Measurements from ENCODE around the gene SMARCAD1. TPM values are rescaled to one million over a fixed set of nuclear protein-coding genes. Genes with fewer than 3 reads are reported as not detected.
A peak's percentile ranks its signal among the peaks of the same experiment; 100 is the strongest.

SMARCAD1 gene
- total and polyA plus RNA-seq, 9 of the 15 experiments (the other 6 are each of a cell fraction or from before 2014, with no cell fraction given) = 11.2 to 52.2 (median 34.6) TPM

DNA sequence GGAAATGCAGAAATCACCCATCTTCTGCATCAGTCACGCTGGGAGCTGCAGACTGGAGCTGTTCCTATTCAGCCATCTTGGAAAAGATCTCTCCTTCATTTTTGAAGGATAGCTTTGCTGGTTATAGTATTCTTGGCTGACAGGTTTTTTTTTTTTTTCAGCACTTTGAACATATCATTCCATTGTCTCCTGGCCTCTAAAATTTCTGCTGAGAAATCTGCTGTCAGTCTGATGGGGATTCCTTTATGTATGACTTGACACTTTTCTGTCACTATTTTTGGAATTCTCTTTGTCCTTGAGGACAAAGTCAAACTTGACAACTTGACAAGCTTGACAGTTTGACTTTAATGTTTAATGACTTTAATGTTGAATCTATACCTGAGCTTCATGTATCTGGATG lies 118.2 kb downstream of the SMARCAD1 start (continued):
- TF ChIP-seq, protein P1, sequence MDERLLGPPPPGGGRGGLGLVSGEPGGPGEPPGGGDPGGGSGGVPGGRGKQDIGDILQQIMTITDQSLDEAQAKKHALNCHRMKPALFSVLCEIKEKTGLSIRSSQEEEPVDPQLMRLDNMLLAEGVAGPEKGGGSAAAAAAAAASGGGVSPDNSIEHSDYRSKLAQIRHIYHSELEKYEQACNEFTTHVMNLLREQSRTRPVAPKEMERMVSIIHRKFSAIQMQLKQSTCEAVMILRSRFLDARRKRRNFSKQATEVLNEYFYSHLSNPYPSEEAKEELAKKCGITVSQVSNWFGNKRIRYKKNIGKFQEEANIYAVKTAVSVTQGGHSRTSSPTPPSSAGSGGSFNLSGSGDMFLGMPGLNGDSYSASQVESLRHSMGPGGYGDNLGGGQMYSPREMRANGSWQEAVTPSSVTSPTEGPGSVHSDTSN (CRISPR knock-in tag; IDR thresholded peaks at IDR 0.05; ENCODE audit: low read depth) = no peak
- TF ChIP-seq, protein P1 (tag; conservative IDR thresholded peaks at IDR 0.05; ENCODE audit: low read depth) = no peak
- TF ChIP-seq, protein P2, sequence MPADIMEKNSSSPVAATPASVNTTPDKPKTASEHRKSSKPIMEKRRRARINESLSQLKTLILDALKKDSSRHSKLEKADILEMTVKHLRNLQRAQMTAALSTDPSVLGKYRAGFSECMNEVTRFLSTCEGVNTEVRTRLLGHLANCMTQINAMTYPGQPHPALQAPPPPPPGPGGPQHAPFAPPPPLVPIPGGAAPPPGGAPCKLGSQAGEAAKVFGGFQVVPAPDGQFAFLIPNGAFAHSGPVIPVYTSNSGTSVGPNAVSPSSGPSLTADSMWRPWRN (IDR thresholded peaks at IDR 0.05; ENCODE audit: low read depth) = no peak
- peak; percentile 91 for TF ChIP-seq TRIM28 (IDR thresholded peaks at IDR 0.05)
- TF ChIP-seq ZNF384 (IDR thresholded peaks at IDR 0.05; ENCODE audit: low read depth, low read length) = peak; percentile 83
- no peak for TF ChIP-seq NKRF (IDR thresholded peaks at IDR 0.05; ENCODE audit: borderline replicate concordance)
- TF ChIP-seq MAZ (CRISPR knock-in tag; conservative IDR thresholded peaks at IDR 0.05 in 1 of 2, IDR thresholded peaks at IDR 0.05 in 1 of 2) = no peak
- TF ChIP-seq ZNF316 (IDR thresholded peaks at IDR 0.05) = peak; percentile 79
- peak in 1 of 2 experiments; percentile 98; a peak in 2 of 3 replicates for TF ChIP-seq CBX3 (IDR thresholded peaks at IDR 0.05; ENCODE audit: borderline replicate concordance in 1 of 2, low read length in 2 of 2)
- TF ChIP-seq EP300 (IDR thresholded peaks at IDR 0.05; ENCODE audit: low read length) = no peak
- TF ChIP-seq HMGN3 (IDR thresholded peaks at IDR 0.05; ENCODE audit: borderline replicate concordance, extremely low read depth, insufficient read length, low read depth, low read length) = no peak
- no peak for TF ChIP-seq SMARCE1 (IDR thresholded peaks at IDR 0.05)
- TF ChIP-seq EGR1 (conservative IDR thresholded peaks at IDR 0.05) = no peak
- TF ChIP-seq XRCC5 (IDR thresholded peaks at IDR 0.05; ENCODE audit: low read depth, low read length) = no peak
- TF ChIP-seq, protein P3, sequence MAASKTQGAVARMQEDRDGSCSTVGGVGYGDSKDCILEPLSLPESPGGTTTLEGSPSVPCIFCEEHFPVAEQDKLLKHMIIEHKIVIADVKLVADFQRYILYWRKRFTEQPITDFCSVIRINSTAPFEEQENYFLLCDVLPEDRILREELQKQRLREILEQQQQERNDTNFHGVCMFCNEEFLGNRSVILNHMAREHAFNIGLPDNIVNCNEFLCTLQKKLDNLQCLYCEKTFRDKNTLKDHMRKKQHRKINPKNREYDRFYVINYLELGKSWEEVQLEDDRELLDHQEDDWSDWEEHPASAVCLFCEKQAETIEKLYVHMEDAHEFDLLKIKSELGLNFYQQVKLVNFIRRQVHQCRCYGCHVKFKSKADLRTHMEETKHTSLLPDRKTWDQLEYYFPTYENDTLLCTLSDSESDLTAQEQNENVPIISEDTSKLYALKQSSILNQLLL (CRISPR knock-in tag; IDR thresholded peaks at IDR 0.05; ENCODE audit: borderline replicate concordance) = no peak
- TF ChIP-seq TAF9B (IDR thresholded peaks at IDR 0.05; ENCODE audit: partially characterized antibody) = no peak
- TF ChIP-seq ZNF280A (IDR thresholded peaks at IDR 0.05; ENCODE audit: low read depth, partially characterized antibody) = peak; percentile 84
- TF ChIP-seq ZNF75A (CRISPR knock-in tag; IDR thresholded peaks at IDR 0.05) = no peak
- TF ChIP-seq TAF1 (IDR thresholded peaks at IDR 0.05; ENCODE audit: control insufficient read depth, extremely low read depth, insufficient read depth, low read length, severe bottlenecking) = no peak
- no peak for TF ChIP-seq BCOR (IDR thresholded peaks at IDR 0.05)

Measured in K562 (cell line).